Neural cell (in vitro differentiated cells): ENCODE data around the gene SERPINB10. TPM values are rescaled to one million over a fixed set of nuclear protein-coding genes. Genes with fewer than 3 reads are reported as not detected.

Source experiments
- H2AFZ ChIP-seq: fragments of 200-600, 300-800 bp; sonication (generic), shearing (Covaris generic); 2 replicates; pipeline ENCODE4 v1.6.0; 2014; ENCODE audit warnings: low read depth, mild to moderate bottlenecking, antibody characterized with exemption, low read length, moderate library complexity
- H3F3A ChIP-seq: fragments of 200-600 bp; shearing (Covaris generic); 2 replicates; pipeline ENCODE4 v1.6.1; 2016; ENCODE audit warnings: mild to moderate bottlenecking, moderate library complexity, mixed read lengths, antibody characterized with exemption, low read length; ENCODE audit not compliant: insufficient read depth, poor library complexity, severe bottlenecking
- H3K27ac ChIP-seq: fragments of 200-600, 300-800 bp; sonication (generic), shearing (Covaris generic); 2 replicates; pipeline ENCODE4 v1.5.1; 2014; ENCODE audit warnings: mild to moderate bottlenecking, low read length, moderate library complexity
- H3K27me3 ChIP-seq: fragments of 300-800, 200-600 bp; sonication (generic), shearing (Covaris generic); 2 replicates; pipeline ENCODE4 v1.6.0; 2014; ENCODE audit warnings: mild to moderate bottlenecking, low read depth, low read length, moderate library complexity; ENCODE audit not compliant: insufficient read depth
- H3K36me3 ChIP-seq: fragments of 300-800, 200-600 bp; sonication (generic), shearing (Covaris generic); 2 replicates; pipeline ENCODE4 v1.5.1; 2014; ENCODE audit warnings: mild to moderate bottlenecking, antibody characterized with exemption, low read length, moderate library complexity; ENCODE audit not compliant: insufficient read depth
- H3K4me2 ChIP-seq: fragments of 300-800, 200-600 bp; sonication (generic), shearing (Covaris generic); 2 replicates; pipeline ENCODE4 v1.6.0; 2014; ENCODE audit warnings: mild to moderate bottlenecking, low read length
- H3K4me3 ChIP-seq: fragments of 300-800, 200-600 bp; sonication (generic), shearing (Covaris generic); 2 replicates; pipeline ENCODE4 v1.5.1; 2014; ENCODE audit warnings: mild to moderate bottlenecking, low read length, moderate library complexity
- H3K79me2 ChIP-seq: fragments of 200-600 bp; shearing (Covaris generic); replicated peaks from 2 replicates; pipeline ENCODE4 v1.6.0; 2014; ENCODE audit warnings: mild to moderate bottlenecking, low read length, moderate library complexity; ENCODE audit not compliant: insufficient read depth
- H3K9ac ChIP-seq: fragments of 300-800, 200-600 bp; sonication (generic), shearing (Covaris generic); 2 replicates; pipeline ENCODE4 v1.6.1; 2016; ENCODE audit warnings: mild to moderate bottlenecking, low read length, mixed read lengths
- H3K9me2 ChIP-seq: fragments of 200-600 bp; shearing (Covaris generic); 2 replicates; pipeline ENCODE4 v1.6.1; 2016; ENCODE audit warnings: mild to moderate bottlenecking, low read length, mixed read lengths; ENCODE audit not compliant: insufficient read depth
- H3K9me3 ChIP-seq: fragments of 200-600, 300-800 bp; sonication (generic), shearing (Covaris generic); 2 replicates; pipeline ENCODE4 v1.6.1; 2016; ENCODE audit warnings: mild to moderate bottlenecking, mixed run types, low read length, moderate library complexity, mixed read lengths
- H4K20me1 ChIP-seq: fragments of 200-600 bp; shearing (Covaris generic); 2 replicates; pipeline ENCODE4 v1.6.1; 2016; ENCODE audit warnings: mild to moderate bottlenecking, mixed run types; ENCODE audit not compliant: insufficient read depth
- CTCF ChIP-seq: fragments of 450-650 bp; IDR thresholded peaks from 2 replicates; pipeline ENCODE4 v1.5.1; 2014; ENCODE audit warnings: antibody characterized with exemption, mild to moderate bottlenecking, moderate library complexity; ENCODE audit not compliant: poor library complexity, severe bottlenecking
- EP300 ChIP-seq: fragments of 450-650 bp; conservative IDR thresholded peaks from 2 replicates; pipeline ENCODE4 v1.6.1; 2014; ENCODE audit warnings: antibody characterized with exemption, mild to moderate bottlenecking, moderate library complexity; ENCODE audit not compliant: poor library complexity, severe bottlenecking
- EZH2 ChIP-seq: fragments of 200-600, 300-800 bp; shearing (Covaris generic), sonication (generic); IDR thresholded peaks from 2 replicates; pipeline ENCODE4 v1.6.1; 2014; ENCODE audit warnings: antibody characterized with exemption, low read length, borderline replicate concordance, mild to moderate bottlenecking; ENCODE audit not compliant: insufficient read depth, poor library complexity, severe bottlenecking
- MXI1 ChIP-seq: fragments of 450-650 bp; conservative IDR thresholded peaks from 2 replicates; pipeline ENCODE4 v1.6.1; 2014; ENCODE audit warnings: antibody characterized with exemption, mild to moderate bottlenecking; ENCODE audit not compliant: poor library complexity, severe bottlenecking
- POLR2AphosphoS5 ChIP-seq: IDR thresholded peaks from 2 replicates; pipeline ENCODE4 v1.6.1; 2012
- RAD21 ChIP-seq: fragments of 450-650 bp; conservative IDR thresholded peaks from 2 replicates; pipeline ENCODE4 v1.6.1; 2014; ENCODE audit warnings: antibody characterized with exemption, mild to moderate bottlenecking, moderate library complexity
- REST ChIP-seq: IDR thresholded peaks from 2 replicates; pipeline ENCODE4 v1.6.1; 2012; ENCODE audit warnings: borderline replicate concordance
- SMC3 ChIP-seq: fragments of 450-650 bp; conservative IDR thresholded peaks from 2 replicates; pipeline ENCODE4 v1.6.1; 2014; ENCODE audit warnings: antibody characterized with exemption, mild to moderate bottlenecking, moderate library complexity; ENCODE audit not compliant: poor library complexity
- TAF1 ChIP-seq: IDR thresholded peaks from 2 replicates; pipeline ENCODE4 v1.6.1; 2012; ENCODE audit warnings: low read depth
- polyA plus RNA-seq: library from polyadenylated mRNA; depleted of rRNA; stranded (reverse); fragments of >200 nt; gene quantifications from 2 replicates; pipeline ENCODE4 v1.2.3, GENCODE V29; 2014

Gene SERPINB10
- polyA plus RNA-seq, 1 donor from 2014 or later: not detected

DNA sequence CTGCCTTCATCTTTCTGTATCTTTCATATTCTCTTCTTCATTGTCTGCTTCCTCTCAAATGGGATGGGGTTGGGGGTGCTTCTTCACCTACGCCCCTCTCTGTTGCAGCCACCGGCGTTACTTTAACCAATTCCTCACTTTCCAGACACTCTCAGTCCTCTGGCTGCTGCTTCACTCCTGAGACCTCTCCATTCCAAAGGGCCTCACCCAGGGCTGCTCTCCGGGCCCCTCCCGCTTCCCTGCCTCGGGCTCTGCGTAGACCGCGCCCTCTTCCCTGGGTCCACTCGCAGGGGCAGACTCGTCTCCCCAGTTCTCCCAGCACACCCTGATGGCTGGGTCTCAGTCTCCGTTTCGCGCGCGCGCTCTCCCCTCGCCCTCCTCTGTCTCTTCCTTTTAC is 63.0 kb downstream of the SERPINB10 start:
- H2AFZ ChIP-seq: peak overlapping the region; percentile 99
- no peaks in the 10 kb centered on the region for H4K20me1 ChIP-seq
- H3K79me2 ChIP-seq: peaks cover 3% of the 10 kb centered on the region
- H3K27ac ChIP-seq: peak overlapping the region; percentile 95
- H3K27me3 ChIP-seq: no peaks in the 10 kb centered on the region
- no peaks in the 10 kb centered on the region for H3K36me3 ChIP-seq
- no peaks in the 10 kb centered on the region for H3F3A ChIP-seq
- H3K9me2 ChIP-seq: no peaks in the 10 kb centered on the region
- TF ChIP-seq SMC3: no peak
- no peak for TF ChIP-seq REST
- TF ChIP-seq RAD21: no peak
- no peak for TF ChIP-seq MXI1
- no peak for TF ChIP-seq CTCF
- TF ChIP-seq POLR2AphosphoS5: no peak
- TF ChIP-seq TAF1: no peak
- TF ChIP-seq EZH2: no peak
- TF ChIP-seq EP300: no peak
- no peaks in the 10 kb centered on the region for H3K9me3 ChIP-seq
- H3K4me3 ChIP-seq: peak overlapping the region; percentile 86
- H3K4me2 ChIP-seq: peak overlapping the region; percentile 44
- peak overlapping the region; percentile 97 for H3K9ac ChIP-seq

DNA sequence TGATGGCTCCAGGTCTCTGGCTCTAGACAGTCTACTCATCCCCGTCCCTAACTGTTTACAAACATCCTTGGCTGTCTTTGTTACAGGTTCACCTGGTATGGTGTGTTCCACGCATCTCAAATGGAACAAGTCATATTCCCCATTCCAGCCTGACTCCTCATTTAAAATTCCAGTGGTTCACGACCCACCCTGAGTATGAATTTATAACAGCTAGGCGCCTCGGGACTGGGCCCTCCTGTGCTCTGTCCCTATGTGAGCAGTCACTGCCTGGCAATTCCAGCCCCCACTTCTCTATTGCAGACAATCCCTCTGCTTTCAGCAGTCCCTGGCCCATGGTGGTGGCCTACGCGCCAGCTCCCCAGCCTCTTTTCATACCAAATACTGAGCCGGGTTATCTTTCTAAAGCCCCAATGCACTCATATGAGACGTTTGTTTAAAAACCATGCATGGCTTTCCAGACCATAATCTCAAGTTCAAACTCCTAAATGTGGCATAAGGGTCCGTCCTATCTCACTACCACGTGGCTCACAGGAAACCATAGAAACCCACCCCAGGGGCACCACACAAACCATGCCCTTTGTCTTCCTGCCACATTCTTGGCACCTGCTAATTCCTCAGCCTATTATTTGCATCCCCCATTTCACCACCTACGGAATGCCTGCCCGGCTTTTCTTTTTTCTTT is 63.7 kb downstream of the SERPINB10 start:
- H2AFZ ChIP-seq: peak overlapping the region; percentile 99
- H3F3A ChIP-seq: no peaks in the 10 kb centered on the region
- H3K27ac ChIP-seq: peak overlapping the region; percentile 95
- H3K9ac ChIP-seq: peak overlapping the region; percentile 97
- H3K27me3 ChIP-seq: no peaks in the 10 kb centered on the region
- peaks cover 3% of the 10 kb centered on the region for H3K79me2 ChIP-seq
- H3K9me2 ChIP-seq: no peaks in the 10 kb centered on the region
- H3K9me3 ChIP-seq: no peaks in the 10 kb centered on the region
- H3K4me3 ChIP-seq: peak overlapping the region; percentile 86
- no peaks in the 10 kb centered on the region for H4K20me1 ChIP-seq
- H3K4me2 ChIP-seq: no peak overlapping the region
- no peaks in the 10 kb centered on the region for H3K36me3 ChIP-seq
- TF ChIP-seq CTCF (no peak), RAD21 (no peak), EZH2 (no peak), POLR2AphosphoS5 (no peak), REST (no peak), MXI1 (no peak), SMC3 (no peak)
